GM18502 (cell line): ENCODE measurements around the gene AK8.

ENCODE experiments used
- ATAC-seq: cut with Tn5 transposase; IDR thresholded peaks from one replicate; pipeline ENCODE4 v1.9.1; 2021; ENCODE audit warnings: mild to moderate bottlenecking; ENCODE audit not compliant: unreplicated experiment, poor library complexity

The AK8 gene

GRCh38 chr9:132862533-132862932 lies 15.6 kb downstream of the AK8 start:
- no peak for ATAC-seq

- ATAC-seq, result no peak
These were observed 16.4 kb downstream of the AK8 start for GRCh38 chr9:132861666-132862065.

GRCh38 chr9:132858751-132859150 lies 19.3 kb downstream of the AK8 start:
- no peak for ATAC-seq

- no peak for ATAC-seq
These were observed 20.3 kb downstream of the AK8 start for GRCh38 chr9:132857616-132858342.

- no peak for ATAC-seq
These were observed 21.1 kb downstream of the AK8 start for GRCh38 chr9:132857031-132857430.

- no peak for ATAC-seq
These were observed 22.2 kb downstream of the AK8 start for GRCh38 chr9:132855904-132856303.

- no peak for ATAC-seq
These were observed 23.3 kb downstream of the AK8 start for GRCh38 chr9:132854832-132855231.

GRCh38 chr9:132853482-132853881 lies 24.6 kb downstream of the AK8 start:
- ATAC-seq, result no peak

GRCh38 chr9:132849185-132849706 lies 28.8 kb downstream of the AK8 start:
- ATAC-seq, result no peak

- no peak for ATAC-seq
These were observed 31.1 kb downstream of the AK8 start for GRCh38 chr9:132846918-132847515.

- ATAC-seq, result no peak
These were observed 31.8 kb downstream of the AK8 start for GRCh38 chr9:132846109-132846917.

- no peak for ATAC-seq
These were observed 35.7 kb downstream of the AK8 start for GRCh38 chr9:132842124-132843044.

GRCh38 chr9:132840980-132841379 lies 37.1 kb downstream of the AK8 start:
- no peak for ATAC-seq

GRCh38 chr9:132838291-132838690 lies 39.8 kb downstream of the AK8 start:
- no peak for ATAC-seq

- ATAC-seq, result no peak
These were observed 40.4 kb downstream of the AK8 start for GRCh38 chr9:132837501-132838286.

- no peak for ATAC-seq
These were observed 43.7 kb downstream of the AK8 start for GRCh38 chr9:132834343-132834742.

GRCh38 chr9:132833550-132834121 lies 44.4 kb downstream of the AK8 start:
- no peak for ATAC-seq

- no peak for ATAC-seq
These were observed 45.8 kb downstream of the AK8 start for GRCh38 chr9:132832171-132832881.
